ENCODE data around the gene JAZF1.

Gene JAZF1

DNA sequence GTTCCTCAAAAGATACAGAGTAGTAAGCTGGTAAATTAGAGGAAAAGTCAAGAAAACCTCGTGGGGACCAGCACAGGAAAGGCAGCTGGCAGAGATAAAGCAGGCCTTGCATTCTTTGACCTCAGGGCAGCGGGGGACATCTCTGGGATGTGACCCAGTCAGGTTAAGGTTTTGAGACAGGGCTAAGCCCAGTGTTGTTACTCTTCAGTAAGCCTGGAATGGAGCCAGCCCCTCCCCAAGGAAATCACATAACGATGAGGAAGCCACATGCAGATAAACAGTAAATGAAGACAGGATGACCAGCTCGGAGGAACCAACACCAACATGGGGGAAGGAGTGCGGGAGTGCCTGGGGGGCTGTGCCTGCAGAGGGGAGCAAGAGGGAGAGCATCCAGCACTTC lies 99.6 kb downstream of the JAZF1 start:
- H3K4me1 ChIP-seq (ENCODE audit: control insufficient read depth in 1 of 2, insufficient read depth in 1 of 2, low read depth in 1 of 2, low read length in 1 of 2), result peaks cover 85 to 86% of the 10 kb centered on the region in 2 experiments
- no peaks in the 10 kb centered on the region for H3K27me3 ChIP-seq
- no peaks in the 10 kb centered on the region for H3K9me3 ChIP-seq
- peak overlapping the region; percentile 92 for H3K27ac ChIP-seq
- TF ChIP-seq, protein P1, sequence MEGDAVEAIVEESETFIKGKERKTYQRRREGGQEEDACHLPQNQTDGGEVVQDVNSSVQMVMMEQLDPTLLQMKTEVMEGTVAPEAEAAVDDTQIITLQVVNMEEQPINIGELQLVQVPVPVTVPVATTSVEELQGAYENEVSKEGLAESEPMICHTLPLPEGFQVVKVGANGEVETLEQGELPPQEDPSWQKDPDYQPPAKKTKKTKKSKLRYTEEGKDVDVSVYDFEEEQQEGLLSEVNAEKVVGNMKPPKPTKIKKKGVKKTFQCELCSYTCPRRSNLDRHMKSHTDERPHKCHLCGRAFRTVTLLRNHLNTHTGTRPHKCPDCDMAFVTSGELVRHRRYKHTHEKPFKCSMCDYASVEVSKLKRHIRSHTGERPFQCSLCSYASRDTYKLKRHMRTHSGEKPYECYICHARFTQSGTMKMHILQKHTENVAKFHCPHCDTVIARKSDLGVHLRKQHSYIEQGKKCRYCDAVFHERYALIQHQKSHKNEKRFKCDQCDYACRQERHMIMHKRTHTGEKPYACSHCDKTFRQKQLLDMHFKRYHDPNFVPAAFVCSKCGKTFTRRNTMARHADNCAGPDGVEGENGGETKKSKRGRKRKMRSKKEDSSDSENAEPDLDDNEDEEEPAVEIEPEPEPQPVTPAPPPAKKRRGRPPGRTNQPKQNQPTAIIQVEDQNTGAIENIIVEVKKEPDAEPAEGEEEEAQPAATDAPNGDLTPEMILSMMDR (IDR thresholded peaks at IDR 0.05), result no peak
- H3K36me3 ChIP-seq, result no peaks in the 10 kb centered on the region
- peak overlapping the region; percentile 45 to 47 for H3K4me3 ChIP-seq (ENCODE audit: low read depth in 1 of 2, low read length in 1 of 2)

DNA sequence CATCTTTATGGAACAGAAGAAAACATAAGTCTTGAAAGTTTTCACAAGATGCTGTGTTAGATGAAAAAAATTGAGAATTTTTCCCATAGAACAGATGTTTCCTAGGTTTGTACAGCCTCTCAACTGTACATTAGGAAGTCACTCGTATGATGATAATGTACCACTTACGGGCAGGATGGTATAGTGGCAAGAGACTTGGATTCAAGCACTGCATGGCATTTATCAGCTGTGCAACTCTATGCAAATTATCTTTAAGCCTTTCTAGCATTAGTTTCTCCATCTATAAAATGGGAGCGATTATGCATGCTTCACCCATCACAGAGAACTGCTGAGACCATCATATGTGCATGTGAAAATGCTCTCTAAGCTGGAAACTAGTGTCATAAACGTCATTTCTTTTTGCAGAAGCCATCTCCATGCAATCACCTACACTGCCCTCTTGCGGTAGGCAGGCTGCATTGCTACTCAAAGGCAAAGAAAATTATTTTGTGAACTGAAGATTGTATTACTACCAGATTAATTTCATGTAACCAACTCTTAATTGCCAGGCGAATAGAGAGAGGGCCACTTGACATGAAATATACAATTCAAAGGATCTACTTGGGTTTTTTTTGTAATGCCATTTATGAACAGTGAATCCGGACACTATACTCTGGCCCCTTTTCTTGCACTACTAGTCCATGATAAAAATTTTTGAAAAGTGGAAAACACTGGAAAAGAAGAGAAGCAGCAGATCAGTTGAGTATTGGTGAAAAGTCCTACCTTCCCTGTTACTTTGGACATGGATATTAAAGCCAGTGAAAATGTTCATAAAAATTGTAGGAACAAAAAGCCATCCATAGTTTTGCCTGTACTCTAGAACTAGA lies 102.3 kb downstream of the JAZF1 start:
- TF ChIP-seq, protein P1 (IDR thresholded peaks at IDR 0.05), result peak; percentile 97
- H3K9me3 ChIP-seq, result no peaks in the 10 kb centered on the region
- H3K4me3 ChIP-seq (ENCODE audit: low read depth in 1 of 2, low read length in 1 of 2), result no peak overlapping the region
- H3K4me1 ChIP-seq (ENCODE audit: control insufficient read depth in 1 of 2, insufficient read depth in 1 of 2, low read depth in 1 of 2, low read length in 1 of 2), result peaks cover 57 to 59% of the 10 kb centered on the region in 2 experiments
- no peaks in the 10 kb centered on the region for H3K36me3 ChIP-seq
- no peaks in the 10 kb centered on the region for H3K27me3 ChIP-seq
- H3K27ac ChIP-seq, result peak overlapping the region; percentile 41

DNA sequence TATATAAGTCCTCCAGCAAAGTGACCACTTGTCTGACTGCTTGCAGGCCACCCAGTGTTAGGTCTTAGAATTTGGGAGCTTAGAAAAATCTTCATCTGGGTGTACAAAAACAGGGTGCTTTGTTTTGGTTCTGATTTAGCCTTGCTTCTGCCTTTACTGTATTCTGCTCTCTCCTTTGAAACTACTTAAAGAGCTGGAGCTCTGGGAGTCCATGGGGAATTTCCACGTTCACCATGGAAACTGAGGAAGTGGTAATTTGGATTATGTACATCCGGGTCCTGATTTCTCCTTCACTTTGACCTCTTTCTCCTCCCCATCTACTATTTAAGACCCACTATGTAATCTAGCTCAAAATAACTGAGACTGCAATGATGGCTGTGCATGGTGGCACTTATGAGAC lies 103.0 kb downstream of the JAZF1 start:
- TF ChIP-seq, protein P1 (IDR thresholded peaks at IDR 0.05), result no peak
- no peaks in the 10 kb centered on the region for H3K36me3 ChIP-seq

DNA sequence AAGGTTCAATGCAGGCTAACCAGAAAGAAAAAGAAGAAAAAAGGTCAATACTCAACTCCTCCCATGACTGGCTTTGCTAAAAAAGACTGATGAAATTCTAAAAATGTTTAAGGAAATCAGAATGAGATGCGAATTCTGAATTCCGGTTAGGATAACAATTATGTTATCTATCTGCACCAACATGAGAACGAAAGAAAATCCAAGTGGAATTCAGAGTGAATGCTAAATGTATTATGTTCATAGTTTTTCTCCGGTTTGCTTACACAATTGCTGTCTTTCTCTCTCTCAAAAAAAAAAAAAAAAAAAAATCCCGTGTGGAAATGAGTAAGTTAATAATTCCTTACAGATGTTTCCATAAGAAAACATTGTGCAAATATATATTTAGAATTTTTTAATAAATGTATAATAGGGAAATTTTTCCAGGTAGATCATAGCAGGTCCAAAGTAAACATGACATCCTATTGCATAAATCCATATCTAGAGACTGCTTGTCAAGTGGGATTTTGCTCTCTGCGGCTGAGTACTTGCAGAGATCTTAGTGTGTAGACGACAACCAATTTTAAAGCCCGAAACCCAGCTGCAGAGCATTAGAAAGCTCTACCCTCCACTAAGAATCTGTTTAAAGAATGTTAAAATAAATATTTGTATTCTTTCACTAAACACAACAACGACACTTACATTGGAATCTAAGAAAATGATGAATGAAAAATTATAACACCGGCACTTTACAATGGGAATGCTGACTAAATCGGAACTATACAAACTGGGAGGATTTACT lies 104.0 kb downstream of the JAZF1 start:
- Histone ChIP-seq H3K9me3 (no peaks in the 10 kb centered on the region), H3K4me3 (ENCODE audit: low read depth in 1 of 2, low read length in 1 of 2) (no peak overlapping the region), H3K36me3 (no peaks in the 10 kb centered on the region), H3K4me1 (ENCODE audit: control insufficient read depth in 1 of 2, insufficient read depth in 1 of 2, low read depth in 1 of 2, low read length in 1 of 2) (peaks cover 41 to 42% of the 10 kb centered on the region in 2 experiments), H3K27ac (no peak overlapping the region), H3K27me3 (no peaks in the 10 kb centered on the region)
- TF ChIP-seq, protein P1 (IDR thresholded peaks at IDR 0.05), result no peak

More for the DNA sequence above, 103.0 kb downstream of the JAZF1 start:
- Histone ChIP-seq H3K4me3 (ENCODE audit: low read depth in 1 of 2, low read length in 1 of 2) (no peak overlapping the region), H3K9me3 (no peaks in the 10 kb centered on the region), H3K27ac (peak overlapping the region; percentile 41), H3K4me1 (ENCODE audit: control insufficient read depth in 1 of 2, insufficient read depth in 1 of 2, low read depth in 1 of 2, low read length in 1 of 2) (peaks cover 51 to 52% of the 10 kb centered on the region in 2 experiments), H3K27me3 (no peaks in the 10 kb centered on the region)

DNA sequence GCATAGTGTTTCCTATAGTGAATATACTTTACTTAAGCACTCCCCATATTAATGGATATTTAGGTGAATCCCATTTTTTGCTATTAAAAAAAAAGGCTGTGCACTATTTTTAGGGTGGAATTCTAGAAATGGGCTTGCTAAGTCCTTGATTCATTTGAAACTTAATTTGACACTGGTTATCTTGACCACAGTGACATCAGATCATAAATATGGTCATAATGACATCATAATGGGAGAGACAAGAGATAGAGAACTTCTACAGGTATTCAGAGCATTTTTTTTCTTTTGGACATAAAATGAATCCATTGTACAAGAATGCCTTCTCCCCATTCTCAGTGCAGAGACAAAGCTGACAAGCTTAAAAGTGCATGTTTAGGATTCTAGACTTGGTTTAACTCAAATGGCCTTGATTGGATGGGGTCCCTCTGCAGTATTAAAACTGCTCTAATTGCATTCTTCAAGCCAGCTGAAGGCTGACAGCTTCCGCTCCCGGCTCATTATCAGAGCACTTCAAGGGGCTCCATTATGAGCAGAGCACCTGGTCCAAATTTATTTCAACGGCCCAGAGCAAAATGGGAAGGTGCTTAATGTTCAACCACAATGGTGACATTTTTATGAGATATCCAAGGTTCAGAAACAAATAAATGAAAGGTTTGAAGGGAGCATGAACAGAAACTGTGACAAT lies 104.8 kb downstream of the JAZF1 start:
- no peaks in the 10 kb centered on the region for H3K27me3 ChIP-seq
- no peaks in the 10 kb centered on the region for H3K36me3 ChIP-seq
- no peaks in the 10 kb centered on the region for H3K9me3 ChIP-seq
- no peak overlapping the region for H3K27ac ChIP-seq
- peaks cover 33 to 34% of the 10 kb centered on the region in 2 experiments for H3K4me1 ChIP-seq (ENCODE audit: control insufficient read depth in 1 of 2, insufficient read depth in 1 of 2, low read depth in 1 of 2, low read length in 1 of 2)
- TF ChIP-seq, protein P1 (IDR thresholded peaks at IDR 0.05), result no peak
- no peak overlapping the region for H3K4me3 ChIP-seq (ENCODE audit: low read depth in 1 of 2, low read length in 1 of 2)
